Dendritic cell treated with granulocyte-macrophage colony-stimulating factor and Interleukin-4, amounts not matched to agents 40 ng/mL and 50 ng/mL, for 4 days (primary cell): ENCODE measurements around the gene SLC16A8.
"Not testable (repeated sequence)": the region's sequence is repeated elsewhere in the genome, so short reads cannot be mapped to it uniquely, and the experiment has no call there.

ENCODE experiments used
- H3K27ac Mint-ChIP-seq: one replicate; pipeline ENCODE4 v1.8.0; 2022; ENCODE audit warnings: mild to moderate bottlenecking, mixed read lengths
- H3K27me3 Mint-ChIP-seq: one replicate; pipeline ENCODE4 v1.8.0; 2022; ENCODE audit warnings: mild to moderate bottlenecking, mixed read lengths
- H3K36me3 Mint-ChIP-seq: one replicate; pipeline ENCODE4 v1.8.0; 2022; ENCODE audit warnings: low read depth, mixed read lengths
- H3K4me1 Mint-ChIP-seq: one replicate; pipeline ENCODE4 v1.8.0; 2022; ENCODE audit warnings: low read depth, mixed read lengths
- H3K4me3 Mint-ChIP-seq: one replicate; pipeline ENCODE4 v1.8.0; 2022; ENCODE audit warnings: mild to moderate bottlenecking, moderate library complexity, mixed read lengths
- H3K9me3 Mint-ChIP-seq: one replicate; pipeline ENCODE4 v1.8.0; 2022; ENCODE audit warnings: mixed read lengths
- intact Hi-C: fragments of 100-400 bp; cut with micrococcal nuclease; formaldehyde crosslinking; loops from one replicate; pipeline ENCODE4 v1.15.0; 2022

Gene SLC16A8

DNA sequence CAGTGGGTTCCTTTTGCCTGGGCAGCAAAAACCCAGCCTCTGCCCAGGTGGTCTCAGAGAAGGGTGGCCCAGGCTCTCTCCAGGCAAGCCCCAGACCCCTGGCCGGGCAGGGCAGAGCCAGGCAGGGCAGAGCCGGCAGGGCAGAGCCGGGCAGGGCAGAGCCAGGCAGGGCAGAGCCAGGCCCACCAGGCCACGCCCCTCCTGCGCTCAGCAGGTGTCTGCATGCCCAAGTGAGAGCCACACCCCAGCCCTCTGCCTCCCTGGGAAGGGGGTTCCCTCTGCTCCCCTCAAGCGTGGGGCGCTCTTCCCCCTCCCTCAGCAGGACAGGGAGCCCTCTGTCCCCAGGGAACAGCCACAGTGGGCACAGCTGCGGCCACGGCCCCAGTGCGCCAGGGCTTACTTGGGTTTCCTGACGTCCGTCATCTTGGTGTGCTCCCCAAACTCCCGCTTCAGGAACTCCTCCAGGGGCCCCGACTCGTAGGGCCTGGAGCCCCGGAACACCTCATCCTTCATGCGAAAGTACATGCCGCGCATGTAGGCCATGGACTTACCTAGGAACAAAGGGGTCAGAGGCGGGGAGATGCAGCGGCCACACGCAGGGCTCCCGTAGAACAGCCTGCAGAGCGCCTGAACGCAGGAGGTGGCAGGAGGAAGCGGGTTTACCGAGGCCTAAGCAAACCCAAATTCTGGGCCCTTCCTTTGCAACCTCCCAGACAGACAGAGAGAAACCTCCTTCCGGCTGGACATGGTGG is 36.6 kb upstream of the SLC16A8 start:
- Mint-ChIP-seq H3K27ac (no peak overlapping the region), H3K4me3 (no peak overlapping the region), H3K27me3 (peaks cover 55% of the 10 kb centered on the region), H3K36me3 (no peaks in the 10 kb centered on the region), H3K9me3 (no peaks in the 10 kb centered on the region), H3K4me1 (no peaks in the 10 kb centered on the region)
- intact Hi-C loops = no loop called here

DNA sequence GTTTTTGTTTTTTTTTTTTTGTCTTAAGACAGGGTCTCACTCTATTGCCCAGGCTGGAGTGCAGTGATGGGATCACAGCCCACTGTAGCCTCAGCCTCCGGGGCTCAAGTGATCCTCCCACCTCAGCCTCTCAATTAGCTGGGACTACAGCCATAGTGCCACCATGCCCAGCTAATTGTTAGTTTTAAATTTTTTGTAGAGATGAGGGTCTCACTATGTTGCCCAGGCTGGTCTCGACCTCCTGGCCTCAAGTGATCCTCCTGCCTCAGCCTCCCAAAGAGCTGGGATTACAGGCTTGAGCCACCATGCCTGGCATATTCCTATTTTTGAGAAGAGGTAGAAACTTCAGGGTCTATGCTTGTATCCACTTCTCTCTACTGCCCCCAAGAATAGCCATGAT is 34.8 kb upstream of the SLC16A8 start:
- H3K4me1 Mint-ChIP-seq, H3K4me3 Mint-ChIP-seq: not testable (repeated sequence)
- peaks cover 56% of the 10 kb centered on the region for H3K27me3 Mint-ChIP-seq

DNA sequence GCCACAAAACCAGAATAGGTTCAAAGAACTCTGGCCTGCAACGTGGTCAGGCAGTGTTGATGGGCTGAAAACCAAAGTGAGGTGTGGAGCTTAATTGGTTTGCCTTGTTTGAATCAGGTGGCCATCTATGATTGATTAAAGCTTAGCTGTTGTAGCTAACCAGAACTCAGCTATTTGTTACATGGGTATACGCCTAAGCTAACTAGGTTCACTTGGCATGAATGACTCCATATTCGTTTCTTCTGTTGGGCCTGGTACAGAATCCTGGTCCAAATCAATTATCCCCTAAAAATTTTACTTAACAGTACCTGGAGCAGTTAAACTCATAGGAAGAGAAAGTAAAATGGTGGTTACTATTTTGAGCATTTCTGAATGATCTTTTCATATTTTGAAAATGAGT is 34.2 kb upstream of the SLC16A8 start:
- H3K36me3 Mint-ChIP-seq = no peaks in the 10 kb centered on the region
- no peaks in the 10 kb centered on the region for H3K9me3 Mint-ChIP-seq
- H3K4me1 Mint-ChIP-seq = peaks cover 4% of the 10 kb centered on the region
- H3K4me3 Mint-ChIP-seq = no peak overlapping the region
- no peak overlapping the region for H3K27ac Mint-ChIP-seq
- peaks cover 57% of the 10 kb centered on the region for H3K27me3 Mint-ChIP-seq
- intact Hi-C loops = no loop called here

More for the DNA sequence above, 34.8 kb upstream of the SLC16A8 start:
- H3K27ac Mint-ChIP-seq, H3K36me3 Mint-ChIP-seq, intact Hi-C loops, H3K9me3 Mint-ChIP-seq: not testable (repeated sequence)

DNA sequence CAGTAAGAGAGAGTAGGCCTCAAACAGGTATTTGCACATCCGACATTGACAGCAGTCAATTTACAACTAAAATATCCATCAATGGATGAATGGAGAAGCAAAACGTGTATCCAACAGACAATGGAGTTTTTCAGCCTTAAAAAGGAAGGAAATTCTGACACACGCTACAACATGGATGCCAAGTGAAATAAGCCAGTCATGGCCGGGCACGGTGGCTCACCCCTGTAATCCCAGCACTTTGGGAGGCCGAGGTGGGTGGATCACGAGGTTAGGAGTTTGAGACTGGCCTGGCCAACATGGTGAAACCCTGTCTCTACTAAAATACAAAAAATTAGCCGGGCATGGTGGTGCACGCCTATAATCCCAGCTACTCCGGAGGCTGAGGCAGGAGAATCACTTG is 33.6 kb upstream of the SLC16A8 start:
- H3K36me3 Mint-ChIP-seq, H3K9me3 Mint-ChIP-seq, H3K4me3 Mint-ChIP-seq, H3K27ac Mint-ChIP-seq, intact Hi-C loops, H3K4me1 Mint-ChIP-seq: not testable (repeated sequence)
- H3K27me3 Mint-ChIP-seq = peaks cover 57% of the 10 kb centered on the region

DNA sequence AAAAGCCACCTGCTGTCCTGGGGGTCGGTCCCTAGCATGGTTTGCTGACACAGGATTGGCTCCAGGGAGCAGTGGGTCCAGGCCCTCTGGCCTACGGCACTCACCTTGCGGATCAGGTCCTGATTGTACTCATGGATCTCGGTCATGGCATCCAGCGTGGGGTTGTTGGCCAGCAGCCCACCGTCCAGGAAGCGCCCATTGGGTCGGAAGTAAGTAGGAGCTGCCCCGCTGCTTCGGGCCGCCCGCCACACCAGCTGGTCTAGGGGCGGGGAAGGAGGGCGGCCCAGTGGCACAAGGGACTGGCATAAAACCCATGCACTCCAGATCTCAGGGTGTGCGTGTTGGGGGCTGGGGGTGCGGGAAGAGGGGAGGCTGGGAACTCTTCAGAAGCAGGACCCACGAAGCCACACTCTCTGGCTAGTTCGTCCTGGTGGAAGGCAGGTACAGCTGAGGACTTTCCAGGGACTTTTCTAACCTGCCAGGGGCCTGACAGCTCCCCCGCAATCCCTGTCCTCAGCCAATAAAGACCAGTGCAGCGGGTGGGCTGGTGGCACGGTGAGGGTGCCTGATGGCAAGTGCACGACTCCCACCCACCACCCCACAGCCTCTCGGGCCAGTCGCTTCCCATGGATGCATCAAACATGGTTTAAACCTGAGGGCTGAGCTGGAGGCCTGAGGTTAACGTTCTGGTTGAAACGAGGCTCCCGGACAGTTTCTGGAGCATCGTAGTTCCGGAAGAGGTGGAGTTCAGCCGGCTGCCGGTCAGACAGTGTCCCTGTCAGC is 31.6 kb upstream of the SLC16A8 start:
- H3K4me3 Mint-ChIP-seq = no peak overlapping the region
- intact Hi-C loops = no loop called here
- no peak overlapping the region for H3K27ac Mint-ChIP-seq
- peaks cover 4% of the 10 kb centered on the region for H3K4me1 Mint-ChIP-seq
- H3K9me3 Mint-ChIP-seq = no peaks in the 10 kb centered on the region
- no peaks in the 10 kb centered on the region for H3K36me3 Mint-ChIP-seq
- peaks cover 51% of the 10 kb centered on the region for H3K27me3 Mint-ChIP-seq

DNA sequence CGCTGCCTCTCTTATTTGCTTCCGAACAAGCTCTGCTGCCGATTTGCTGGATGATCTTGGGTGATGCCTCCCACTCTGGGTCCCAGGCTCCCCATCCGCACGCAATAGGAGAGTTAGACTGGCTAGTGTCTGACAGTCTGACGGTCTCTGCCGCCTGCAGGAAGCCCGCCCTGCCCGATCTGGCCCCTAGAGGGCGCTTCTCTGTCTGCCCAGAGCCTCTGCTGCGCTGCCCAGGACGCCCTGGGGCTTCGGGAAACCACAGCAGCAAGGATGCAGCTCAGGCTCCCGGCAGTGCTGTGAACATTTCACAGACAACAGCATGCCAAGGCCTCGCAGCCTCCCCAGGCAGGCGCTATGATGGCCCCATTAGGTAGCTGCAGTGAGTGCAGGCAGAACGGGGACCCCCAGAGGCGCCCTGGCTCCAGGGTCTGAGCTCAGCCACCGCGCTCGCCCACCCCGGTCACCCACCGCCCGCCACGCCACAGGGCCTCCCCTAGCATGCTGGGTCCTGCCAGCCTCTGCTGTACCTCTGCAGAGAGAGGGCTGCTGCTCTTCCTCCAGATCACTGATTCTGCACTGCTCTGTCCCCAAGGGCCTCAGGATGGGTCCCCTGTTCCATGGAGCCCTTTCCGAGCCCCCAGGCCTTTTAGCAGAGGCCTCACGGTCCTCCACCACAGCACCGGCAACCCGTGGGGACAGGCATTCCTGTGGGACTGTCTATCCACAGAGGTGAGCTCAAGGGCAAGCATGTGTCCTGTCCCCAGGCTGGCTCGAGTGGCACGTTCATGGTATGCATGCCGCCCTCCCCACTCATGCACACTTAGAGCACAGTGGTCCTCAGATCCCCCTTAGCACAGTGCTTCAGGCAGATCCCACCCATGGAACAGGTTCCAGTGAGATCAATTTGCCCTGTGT is 30.8 kb upstream of the SLC16A8 start:
- peaks cover 4% of the 10 kb centered on the region for H3K4me1 Mint-ChIP-seq
- no peak overlapping the region for H3K4me3 Mint-ChIP-seq
- H3K9me3 Mint-ChIP-seq = no peaks in the 10 kb centered on the region
- H3K27me3 Mint-ChIP-seq = peaks cover 54% of the 10 kb centered on the region
- no peaks in the 10 kb centered on the region for H3K36me3 Mint-ChIP-seq
- intact Hi-C loops = no loop called here
- H3K27ac Mint-ChIP-seq = no peak overlapping the region

DNA sequence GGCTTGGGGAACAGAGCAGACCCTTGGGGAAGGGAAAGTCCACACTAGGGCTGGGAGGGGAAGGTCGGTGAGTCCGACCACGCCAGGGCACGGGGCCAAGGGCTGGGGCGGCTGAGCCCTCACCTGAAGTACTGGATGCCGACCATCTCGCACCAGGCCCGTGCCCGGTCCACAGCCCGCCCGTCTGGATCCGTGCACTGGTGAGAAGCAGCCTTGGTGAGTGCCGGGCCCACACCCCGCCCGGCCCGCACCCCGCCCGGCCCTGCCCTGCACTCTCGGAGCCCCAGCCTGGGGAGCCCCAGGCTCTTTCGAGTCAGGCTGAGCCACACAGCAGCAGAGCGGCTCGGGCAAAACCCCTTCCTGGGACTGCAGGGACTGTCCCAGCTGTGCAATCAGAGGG is 28.4 kb upstream of the SLC16A8 start:
- intact Hi-C loops = no loop called here
- H3K27ac Mint-ChIP-seq = no peak overlapping the region

DNA sequence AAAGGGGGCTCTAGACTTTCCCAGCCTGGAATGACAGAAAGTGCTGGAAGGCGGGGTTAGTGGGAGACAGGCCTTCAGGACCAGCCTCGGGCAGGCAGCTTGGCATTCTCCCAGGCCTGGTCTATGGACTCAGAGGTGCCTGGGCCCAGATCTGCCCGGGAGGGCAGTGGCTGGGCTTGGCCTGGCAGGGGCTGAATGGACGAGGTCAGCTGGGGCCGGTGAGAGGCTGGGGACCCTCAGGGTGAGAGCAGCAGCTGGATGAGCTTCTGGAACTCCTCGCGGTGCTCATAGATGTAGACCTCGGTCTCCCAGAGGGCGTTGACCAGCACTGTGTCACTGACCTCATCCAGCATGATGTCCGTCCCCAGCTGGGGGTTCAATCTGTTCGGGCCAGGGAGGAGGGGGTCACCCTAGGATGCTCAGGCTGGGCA is 28.0 kb upstream of the SLC16A8 start:
- Mint-ChIP-seq H3K36me3 (no peaks in the 10 kb centered on the region), H3K4me3 (no peak overlapping the region), H3K27ac (no peak overlapping the region), H3K27me3 (peaks cover 59% of the 10 kb centered on the region), H3K4me1 (peaks cover 4% of the 10 kb centered on the region), H3K9me3 (no peaks in the 10 kb centered on the region)
- intact Hi-C loops = no loop called here

More for the DNA sequence above, 28.4 kb upstream of the SLC16A8 start:
- Mint-ChIP-seq H3K36me3 (no peaks in the 10 kb centered on the region), H3K4me1 (peaks cover 4% of the 10 kb centered on the region), H3K9me3 (no peaks in the 10 kb centered on the region), H3K27me3 (peaks cover 55% of the 10 kb centered on the region), H3K4me3 (no peak overlapping the region)

DNA sequence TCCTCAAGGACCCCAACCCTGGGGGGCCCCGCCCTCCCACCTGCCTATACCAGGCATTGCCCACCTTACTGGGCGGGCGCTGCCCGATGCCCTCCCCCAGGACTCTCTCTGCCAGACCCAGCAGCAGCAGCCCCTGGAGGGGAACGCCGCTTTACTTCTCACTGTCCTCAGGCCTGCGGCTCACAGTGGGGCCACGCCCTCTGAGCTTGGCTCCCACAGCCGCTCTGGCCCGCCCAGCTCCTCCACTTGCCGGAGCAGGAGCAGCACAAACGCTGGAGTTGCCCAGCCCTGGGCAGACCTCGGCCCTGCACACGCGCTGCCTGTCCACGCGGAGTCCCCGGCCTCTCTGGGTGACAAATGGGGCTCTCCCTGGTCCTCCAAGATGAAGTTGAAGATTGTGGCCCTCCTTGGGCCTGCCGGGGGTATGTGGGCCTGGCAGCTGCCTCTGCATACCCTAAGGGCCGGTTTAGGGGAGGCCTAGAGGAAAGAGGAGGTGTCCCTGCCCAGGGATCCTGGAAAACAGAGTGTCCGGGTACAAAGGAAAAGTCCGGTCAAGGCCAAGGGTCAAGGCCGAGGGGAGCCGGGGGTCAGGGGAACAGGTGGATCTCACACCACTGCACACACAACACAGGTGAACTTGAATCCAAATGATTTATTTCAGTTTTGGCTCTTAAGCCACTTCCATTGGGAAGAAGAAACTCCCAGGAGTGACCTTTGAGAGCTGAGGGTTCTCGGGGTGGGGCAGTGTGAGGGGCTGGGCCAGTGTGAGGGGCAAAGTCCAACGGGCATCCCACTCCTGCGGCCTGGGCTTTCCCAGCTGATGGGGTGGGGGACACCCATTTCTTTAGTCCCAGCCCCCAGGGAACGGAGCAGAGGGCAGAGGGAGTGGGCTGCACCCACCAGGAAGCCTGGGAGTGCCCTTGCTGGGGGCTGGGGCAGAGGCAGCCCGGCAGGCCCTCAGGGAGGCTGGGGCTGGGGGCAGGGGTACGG is 27.2 kb upstream of the SLC16A8 start:
- H3K4me3 Mint-ChIP-seq = no peak overlapping the region
- H3K36me3 Mint-ChIP-seq = no peaks in the 10 kb centered on the region
- H3K27me3 Mint-ChIP-seq = peaks cover 61% of the 10 kb centered on the region

DNA sequence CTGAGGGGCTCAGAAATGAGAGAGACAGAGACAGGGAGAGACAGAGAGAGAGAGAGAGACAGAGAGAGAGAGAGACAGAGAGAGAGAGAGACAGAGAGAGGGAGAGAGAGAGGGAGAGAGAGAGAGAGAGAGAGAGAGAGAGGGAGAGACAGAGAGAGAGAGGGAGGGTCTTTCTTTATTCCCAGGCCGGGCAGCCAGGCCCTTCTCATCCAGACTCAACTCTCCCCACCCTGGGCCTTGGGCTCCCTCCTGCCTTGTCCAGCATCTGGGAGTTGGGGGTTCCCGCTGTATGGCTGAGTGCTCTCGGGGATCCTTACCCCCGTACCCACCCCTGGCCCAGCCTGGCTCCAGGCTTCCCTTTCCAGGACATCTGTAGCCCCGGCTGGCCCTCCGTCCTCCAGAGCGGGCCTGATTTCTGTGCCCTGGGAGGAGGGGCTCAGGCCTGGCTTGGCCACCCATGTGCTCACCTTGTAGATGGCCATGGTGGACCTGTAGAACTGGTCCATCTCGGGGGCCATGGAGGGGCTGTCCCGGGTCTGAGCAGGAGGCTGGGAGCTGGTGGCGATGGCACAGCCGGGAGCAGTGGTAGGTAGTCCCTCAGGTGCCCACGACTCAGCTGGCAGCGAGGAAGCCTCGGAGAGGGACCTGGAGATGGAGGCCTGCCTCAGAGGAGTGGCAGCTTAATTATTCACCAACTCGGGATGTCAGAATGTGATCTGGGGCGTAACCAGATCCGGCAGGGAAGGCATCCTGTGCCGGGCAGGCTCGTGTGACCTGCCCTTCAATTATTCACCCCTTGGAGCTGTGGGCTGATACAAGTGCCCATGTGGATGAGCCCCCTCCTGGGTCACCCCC is 26.3 kb upstream of the SLC16A8 start, which contains the start of gene BAIAP2L2:
TSS of gene BAIAP2L2 (minus strand) at position 677 of the 855 bp plus-strand sequence. CDS start at position 518, 159 bp downstream.
- Mint-ChIP-seq H3K9me3 (no peaks in the 10 kb centered on the region), H3K27me3 (peaks cover 58% of the 10 kb centered on the region), H3K27ac (no peak within 1 kb of the TSS)

More for the DNA sequence above, 27.2 kb upstream of the SLC16A8 start:
- no peaks in the 10 kb centered on the region for H3K9me3 Mint-ChIP-seq
- peaks cover 4% of the 10 kb centered on the region for H3K4me1 Mint-ChIP-seq
- H3K27ac Mint-ChIP-seq = no peak overlapping the region
- intact Hi-C loops = no loop called here

DNA sequence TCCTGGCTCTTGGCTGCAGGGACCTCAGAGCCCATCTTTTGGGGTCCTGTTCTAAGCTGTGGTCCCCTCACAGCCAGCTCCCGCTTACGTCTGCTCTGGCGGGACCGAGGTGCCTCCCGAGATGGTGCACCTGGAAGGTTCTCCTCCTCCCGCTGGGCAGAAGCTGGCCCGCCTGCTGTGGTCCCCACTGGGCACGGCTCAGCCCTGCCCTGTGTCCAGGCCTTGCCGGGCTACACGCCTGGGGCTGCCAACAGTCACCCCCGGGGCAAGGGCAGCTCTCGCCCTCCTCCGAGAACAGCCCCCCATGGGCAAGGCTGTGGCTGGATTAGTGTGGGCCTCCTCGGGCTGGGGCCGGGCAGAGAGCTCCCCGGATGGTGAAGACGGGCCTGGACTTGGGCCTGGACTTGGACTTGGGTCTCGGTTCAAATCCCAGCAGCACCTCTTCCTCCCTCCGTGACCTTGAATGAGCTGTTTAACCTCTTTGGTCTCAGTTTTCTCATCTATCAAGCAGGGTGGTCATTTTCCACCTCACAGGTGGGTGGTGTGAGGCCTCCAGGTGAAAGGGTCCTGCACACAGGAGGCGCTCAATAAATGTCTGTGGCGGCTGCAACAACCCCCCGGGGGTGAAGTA is 25.5 kb upstream of the SLC16A8 start:
- H3K27me3 Mint-ChIP-seq = peaks cover 59% of the 10 kb centered on the region
- intact Hi-C loops = loop anchor here (10.0 kb wide), 1 partner anchor 245 kb away; no protein-coding TSS in a partner anchor
- H3K4me3 Mint-ChIP-seq = no peak overlapping the region
- no peaks in the 10 kb centered on the region for H3K4me1 Mint-ChIP-seq
- no peak overlapping the region for H3K27ac Mint-ChIP-seq
- H3K9me3 Mint-ChIP-seq = no peaks in the 10 kb centered on the region
- no peaks in the 10 kb centered on the region for H3K36me3 Mint-ChIP-seq

More for the DNA sequence above, 26.3 kb upstream of the SLC16A8 start, which contains the start of gene BAIAP2L2:
- no peak within 1 kb of the TSS for H3K4me3 Mint-ChIP-seq
- intact Hi-C loops = no loop called here
- H3K4me1 Mint-ChIP-seq = peaks cover 4% of the 10 kb centered on the region
- no peaks in the 10 kb centered on the region for H3K36me3 Mint-ChIP-seq
